HFFc6 (cell line): ENCODE measurements around the gene FGFBP3. TPM values are rescaled to one million over a fixed set of nuclear protein-coding genes. Genes with fewer than 3 reads are reported as not detected.
"Not testable (repeated sequence)": the region's sequence is repeated elsewhere in the genome, so short reads cannot be mapped to it uniquely, and the experiment has no call there.

Experiments
- DNase-seq: peaks from one replicate; pipeline ENCODE4 v3.0.0-alpha.2; 2018
- H3K27ac Mint-ChIP-seq: 2 replicates; pipeline ENCODE4 v1.8.0; 2020; ENCODE audit warnings: mild to moderate bottlenecking, mixed read lengths
- H3K27me3 Mint-ChIP-seq: 2 replicates; pipeline ENCODE4 v1.8.0; 2021; ENCODE audit warnings: mild to moderate bottlenecking, moderate library complexity, mixed read lengths; ENCODE audit not compliant: insufficient read depth
- H3K36me3 Mint-ChIP-seq: 2 replicates; pipeline ENCODE4 v1.8.0; 2021; ENCODE audit warnings: low read depth, mixed read lengths
- H3K4me1 Mint-ChIP-seq: 2 replicates; pipeline ENCODE4 v1.8.0; 2020; ENCODE audit warnings: low read depth, mixed read lengths
- H3K4me3 Mint-ChIP-seq: 2 replicates; pipeline ENCODE4 v1.8.0; 2020; ENCODE audit warnings: mild to moderate bottlenecking, moderate library complexity, mixed read lengths
- H3K9me3 Mint-ChIP-seq: 2 replicates; pipeline ENCODE4 v1.8.0; 2020; ENCODE audit warnings: mild to moderate bottlenecking, mixed read lengths
- total RNA-seq, 6 experiments: library from RNA; stranded (reverse); fragmentation: NEBNext Ultra II Directional; extraction: Animal tissue kit (Norgen Biotek cat#: 25700); gene quantifications; 2 replicates in 1 of 6; 3 replicates in 5 of 6; pipeline ENCODE4 v1.2.3, GENCODE V29; 2021
- TF ChIP-seq, protein P1 (sequence below): fragments of 200-600 bp; sonication (generic); IDR thresholded peaks from 2 replicates; pipeline ENCODE4 v1.5.0; 2021; ENCODE audit warnings: antibody characterized with exemption, mild to moderate bottlenecking

Gene FGFBP3
- total RNA-seq, 6 experiments from 2014 or later, result 0.47 to 0.54 (median 0.52) TPM

DNA sequence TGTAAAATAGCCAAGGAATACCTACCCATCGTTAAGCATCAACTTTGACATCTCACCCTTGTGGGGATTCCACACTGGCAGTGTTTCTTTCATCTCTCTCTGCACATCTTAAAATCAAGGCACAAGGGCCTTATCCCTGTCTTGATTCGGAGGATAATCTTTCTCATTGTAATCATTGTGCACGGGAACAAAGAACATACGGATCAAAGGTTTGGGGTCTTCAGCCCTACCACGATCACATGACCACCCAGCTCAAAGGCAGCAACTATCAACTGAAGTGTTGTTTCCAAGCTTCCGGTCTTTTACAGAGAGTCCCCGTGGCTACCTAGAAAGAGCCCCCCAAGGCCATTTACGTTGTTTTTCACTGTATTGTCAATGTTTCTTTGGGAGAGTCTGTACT, 11.9 kb downstream of the FGFBP3 start:
- Mint-ChIP-seq H3K9me3 (no peaks in the 10 kb centered on the region), H3K4me3 (no peak overlapping the region), H3K27me3 (peaks cover 19% of the 10 kb centered on the region), H3K36me3 (no peaks in the 10 kb centered on the region), H3K4me1 (peaks cover 16% of the 10 kb centered on the region), H3K27ac (no peak overlapping the region)
- no peak for DNase-seq
- TF ChIP-seq, protein P1, sequence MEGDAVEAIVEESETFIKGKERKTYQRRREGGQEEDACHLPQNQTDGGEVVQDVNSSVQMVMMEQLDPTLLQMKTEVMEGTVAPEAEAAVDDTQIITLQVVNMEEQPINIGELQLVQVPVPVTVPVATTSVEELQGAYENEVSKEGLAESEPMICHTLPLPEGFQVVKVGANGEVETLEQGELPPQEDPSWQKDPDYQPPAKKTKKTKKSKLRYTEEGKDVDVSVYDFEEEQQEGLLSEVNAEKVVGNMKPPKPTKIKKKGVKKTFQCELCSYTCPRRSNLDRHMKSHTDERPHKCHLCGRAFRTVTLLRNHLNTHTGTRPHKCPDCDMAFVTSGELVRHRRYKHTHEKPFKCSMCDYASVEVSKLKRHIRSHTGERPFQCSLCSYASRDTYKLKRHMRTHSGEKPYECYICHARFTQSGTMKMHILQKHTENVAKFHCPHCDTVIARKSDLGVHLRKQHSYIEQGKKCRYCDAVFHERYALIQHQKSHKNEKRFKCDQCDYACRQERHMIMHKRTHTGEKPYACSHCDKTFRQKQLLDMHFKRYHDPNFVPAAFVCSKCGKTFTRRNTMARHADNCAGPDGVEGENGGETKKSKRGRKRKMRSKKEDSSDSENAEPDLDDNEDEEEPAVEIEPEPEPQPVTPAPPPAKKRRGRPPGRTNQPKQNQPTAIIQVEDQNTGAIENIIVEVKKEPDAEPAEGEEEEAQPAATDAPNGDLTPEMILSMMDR, result no peak

DNA sequence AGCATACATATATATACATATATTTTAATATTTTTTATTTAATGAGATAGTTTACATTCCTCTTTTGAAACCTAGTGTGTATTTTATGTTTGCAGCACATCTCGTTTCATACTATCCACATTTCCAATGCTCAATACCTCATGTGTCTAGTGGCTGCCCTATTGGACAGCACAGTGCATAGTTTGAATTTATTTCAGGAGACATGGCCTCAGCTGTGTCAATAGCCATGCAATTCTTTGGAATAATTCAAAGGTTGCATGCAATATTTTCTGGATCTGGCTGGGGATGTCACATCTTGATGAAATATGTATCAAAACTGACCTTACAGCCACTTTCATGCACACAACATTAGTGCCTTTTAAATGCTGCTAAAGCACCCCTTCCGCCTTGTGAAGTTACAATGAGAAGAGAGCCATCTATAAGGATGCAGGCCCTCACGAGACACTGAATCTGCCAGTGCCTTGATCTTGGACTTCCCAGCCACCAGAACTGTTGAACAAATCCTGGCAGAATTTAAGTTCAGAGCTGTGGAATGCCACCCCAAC, 13.0 kb downstream of the FGFBP3 start:
- Mint-ChIP-seq H3K9me3 (no peaks in the 10 kb centered on the region), H3K4me3 (no peak overlapping the region), H3K27ac (no peak overlapping the region), H3K27me3 (peaks cover 19% of the 10 kb centered on the region), H3K36me3 (no peaks in the 10 kb centered on the region), H3K4me1 (peaks cover 12% of the 10 kb centered on the region)
- TF ChIP-seq, protein P1, result no peak
- no peak for DNase-seq

DNA sequence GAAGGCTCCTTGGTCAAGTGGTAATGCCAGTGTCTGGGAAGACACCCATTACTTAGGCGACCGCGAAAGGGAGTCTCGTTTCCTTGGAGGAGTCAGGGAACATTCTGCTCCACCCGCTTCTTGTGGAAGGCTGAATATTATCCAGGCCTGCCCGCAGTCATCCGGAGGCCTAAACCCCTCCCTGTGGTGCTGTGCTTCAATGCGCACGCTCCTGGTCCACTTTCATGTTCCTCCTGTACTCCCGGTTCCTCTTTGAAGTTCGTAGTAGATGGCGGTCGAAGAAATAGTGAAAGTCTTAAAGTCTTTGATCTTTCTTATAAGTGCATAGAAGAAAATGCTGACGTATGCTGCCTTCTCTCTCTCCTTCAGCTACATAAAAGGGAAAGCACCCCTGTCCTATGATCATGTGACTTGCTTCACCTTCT, 15.0 kb downstream of the FGFBP3 start:
- H3K36me3 Mint-ChIP-seq, DNase-seq, H3K27ac Mint-ChIP-seq, H3K4me3 Mint-ChIP-seq, H3K9me3 Mint-ChIP-seq: not testable (repeated sequence)
- Mint-ChIP-seq H3K27me3 (peaks cover 17% of the 10 kb centered on the region), H3K4me1 (peaks cover 16% of the 10 kb centered on the region)

DNA sequence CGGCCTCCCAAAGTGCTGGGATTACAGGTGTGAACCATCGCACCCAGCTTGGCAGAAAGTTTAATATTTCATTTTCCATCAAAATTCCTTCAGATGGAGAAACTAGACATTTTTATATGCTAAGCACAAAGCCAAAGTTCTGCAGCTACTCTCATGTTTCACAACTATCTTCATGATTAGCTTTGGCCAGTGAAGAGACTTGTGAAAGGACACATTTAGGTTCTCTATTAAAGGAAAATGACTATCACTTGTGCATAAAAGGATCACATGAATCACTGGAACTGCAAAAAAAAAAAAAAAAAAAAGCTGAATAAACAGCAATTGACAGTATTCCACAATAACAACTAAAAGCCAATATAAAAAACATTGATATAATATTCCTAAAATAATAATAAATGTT, 16.2 kb downstream of the FGFBP3 start:
- Mint-ChIP-seq H3K4me3 (no peak overlapping the region), H3K36me3 (no peaks in the 10 kb centered on the region), H3K27me3 (peaks cover 8% of the 10 kb centered on the region), H3K27ac (no peak overlapping the region), H3K9me3 (no peaks in the 10 kb centered on the region), H3K4me1 (peaks cover 18% of the 10 kb centered on the region)
- TF ChIP-seq, protein P1, result no peak
- DNase-seq, result no peak

DNA sequence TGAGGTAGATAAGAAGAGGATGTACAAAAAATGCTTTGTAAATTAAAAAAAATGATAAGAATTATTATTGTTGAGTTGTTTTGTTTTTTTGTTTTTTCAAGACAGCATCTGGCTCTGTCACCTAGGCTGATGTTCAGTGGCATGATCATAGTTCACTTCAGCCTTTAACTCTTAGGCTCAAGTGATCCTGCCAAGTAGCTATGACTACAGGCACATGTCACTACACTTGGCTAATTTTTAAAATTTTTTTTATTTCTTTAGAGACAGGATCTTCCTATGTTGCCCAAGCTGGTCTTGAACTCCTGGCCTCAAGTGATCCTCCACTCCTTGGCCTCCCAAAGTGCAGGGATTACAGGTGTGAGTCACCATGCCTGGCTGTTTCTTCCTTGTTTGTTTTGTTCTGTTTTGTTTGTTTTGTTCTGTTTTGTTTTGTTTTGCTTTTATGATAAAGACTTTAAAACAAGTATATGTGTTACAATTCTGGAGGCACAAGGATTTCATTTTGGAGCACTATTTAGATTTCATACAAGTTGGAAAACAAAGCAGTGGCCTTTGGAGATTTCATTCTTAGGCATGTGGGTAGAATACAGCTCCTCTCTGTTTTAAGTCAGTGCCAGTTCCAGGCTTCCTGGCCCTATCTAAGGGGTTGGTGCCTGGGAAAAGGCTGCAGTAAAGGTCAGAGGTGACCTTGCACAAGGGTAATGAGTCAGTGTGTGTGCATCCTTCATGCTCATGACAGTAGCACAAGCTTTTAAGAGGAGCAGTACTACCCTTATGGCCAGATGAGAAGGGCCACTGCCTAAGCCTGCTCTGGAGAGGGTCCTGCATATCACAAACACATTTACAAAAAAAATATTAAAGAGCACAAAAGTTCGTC, 17.9 kb downstream of the FGFBP3 start:
- Mint-ChIP-seq H3K27me3 (no peaks in the 10 kb centered on the region; the same call in 1 of the 2 replicates), H3K4me1 (peaks cover 31% of the 10 kb centered on the region), H3K4me3 (no peak overlapping the region), H3K27ac (peak overlapping the region; percentile 25; the same call in 1 of the 2 replicates), H3K9me3 (no peaks in the 10 kb centered on the region), H3K36me3 (no peaks in the 10 kb centered on the region)
- TF ChIP-seq, protein P1, result no peak
- DNase-seq, result peak; percentile 49
